Mesenchymal stem cell (in vitro differentiated cells and primary cell): ENCODE data around the gene MARF1.
"Not testable (repeated sequence)": the region's sequence is repeated elsewhere in the genome, so short reads cannot be mapped to it uniquely, and the experiment has no call there.

Source experiments
- DNase-seq: peaks from one replicate; pipeline ENCODE4 v3.0.0-alpha.2; 2013
- H2AFZ ChIP-seq: one replicate; pipeline ENCODE4 v1.6.1; 2013; ENCODE audit warnings: low read depth, mild to moderate bottlenecking, control low read depth, inconsistent platforms, low read length, moderate library complexity
- H2AK5ac ChIP-seq: 2 replicates; pipeline ENCODE4 v1.6.1; 2013; ENCODE audit warnings: low read length, moderate library complexity, mild to moderate bottlenecking, inconsistent platforms; ENCODE audit not compliant: severe bottlenecking
- H2BK120ac ChIP-seq: one replicate; pipeline ENCODE4 v1.6.1; 2013; ENCODE audit warnings: low read depth, mild to moderate bottlenecking, inconsistent platforms, low read length, moderate library complexity
- H2BK12ac ChIP-seq, 2 experiments: one replicate each; pipeline ENCODE4 v1.6.1; 2013; ENCODE audit warnings: inconsistent platforms in 2 of 2, low read length in 2 of 2, mild to moderate bottlenecking in 2 of 2, moderate library complexity in 2 of 2, control low read depth in 1 of 2
- H2BK15ac ChIP-seq: one replicate; pipeline ENCODE4 v1.6.1; 2013; ENCODE audit warnings: mild to moderate bottlenecking, low read depth, inconsistent platforms; ENCODE audit not compliant: poor library complexity, severe bottlenecking
- H2BK5ac ChIP-seq: 2 replicates; pipeline ENCODE4 v1.6.1; 2013; ENCODE audit warnings: low read depth, mild to moderate bottlenecking, low read length, control low read depth, inconsistent platforms; ENCODE audit not compliant: poor library complexity, severe bottlenecking
- H3K14ac ChIP-seq, 2 experiments: one replicate each; pipeline ENCODE4 v1.6.1; 2013; ENCODE audit warnings: inconsistent platforms in 2 of 2, low read length in 2 of 2, control low read depth in 1 of 2, mild to moderate bottlenecking in 1 of 2, moderate library complexity in 1 of 2
- H3K18ac ChIP-seq, 2 experiments: one replicate each; pipeline ENCODE4 v1.6.1; 2013; ENCODE audit warnings: inconsistent platforms in 2 of 2, low read length in 2 of 2, control low read depth in 1 of 2, low read depth in 1 of 2, mild to moderate bottlenecking in 1 of 2
- H3K23ac ChIP-seq, 2 experiments: one replicate each; pipeline ENCODE4 v1.6.1; 2013; ENCODE audit warnings: inconsistent platforms in 2 of 2, low read length in 2 of 2, mild to moderate bottlenecking in 2 of 2, moderate library complexity in 2 of 2, control low read depth in 1 of 2
- H3K27ac ChIP-seq: 2 replicates; pipeline ENCODE4 v1.5.1; 2013; ENCODE audit warnings: mild to moderate bottlenecking, moderate library complexity, low read length, control low read depth, inconsistent platforms; ENCODE audit not compliant: poor library complexity, severe bottlenecking
- H3K27me3 ChIP-seq, 2 experiments: 2 replicates each; pipeline versions ENCODE4 v1.6.1 to v1.7.0; 2013; ENCODE audit warnings: low read length in 2 of 2, mild to moderate bottlenecking in 2 of 2, moderate library complexity in 2 of 2, control low read depth in 1 of 2, inconsistent platforms in 1 of 2; ENCODE audit not compliant: control insufficient read depth in 1 of 2, insufficient read depth in 1 of 2
- H3K36me3 ChIP-seq, 2 experiments: 2 replicates each; pipeline versions ENCODE4 v1.6.1 to v1.7.0; 2013; ENCODE audit warnings: low read length in 2 of 2, control low read depth in 1 of 2, inconsistent platforms in 1 of 2, low read depth in 1 of 2, mild to moderate bottlenecking in 1 of 2; ENCODE audit not compliant: insufficient read depth in 2 of 2, control insufficient read depth in 1 of 2
- H3K4ac ChIP-seq, 2 experiments: one replicate each; pipeline ENCODE4 v1.6.1; 2013; ENCODE audit warnings: inconsistent platforms in 2 of 2, low read length in 2 of 2, mild to moderate bottlenecking in 2 of 2, moderate library complexity in 2 of 2, control low read depth in 1 of 2, low read depth in 1 of 2
- H3K4me1 ChIP-seq: 2 replicates; pipeline ENCODE4 v1.6.1; 2013; ENCODE audit warnings: low read depth, low read length, control low read depth; ENCODE audit not compliant: control insufficient read depth, insufficient read depth
- H3K4me2 ChIP-seq: 2 replicates; pipeline ENCODE4 v1.6.1; 2013; ENCODE audit warnings: low read length, mild to moderate bottlenecking, inconsistent platforms; ENCODE audit not compliant: poor library complexity, severe bottlenecking
- H3K4me3 ChIP-seq, 2 experiments: 2 replicates each; pipeline versions ENCODE4 v1.5.1 to v1.7.0; 2013; ENCODE audit warnings: low read length in 2 of 2, mild to moderate bottlenecking in 2 of 2, control low read depth in 1 of 2, low read depth in 1 of 2; ENCODE audit not compliant: insufficient read depth in 1 of 2
- H3K79me1 ChIP-seq: replicated peaks from 2 replicates; pipeline ENCODE4 v1.6.1; 2013; ENCODE audit warnings: mild to moderate bottlenecking, control low read depth, low read length, inconsistent platforms; ENCODE audit not compliant: poor library complexity, severe bottlenecking
- H3K9ac ChIP-seq: 2 replicates; pipeline ENCODE4 v1.7.0; 2013; ENCODE audit warnings: mild to moderate bottlenecking, low read length, moderate library complexity
- H3K9me3 ChIP-seq: 2 replicates; pipeline ENCODE4 v1.7.0; 2013; ENCODE audit warnings: mild to moderate bottlenecking, low read length; ENCODE audit not compliant: control insufficient read depth
- H4K8ac ChIP-seq: one replicate; pipeline ENCODE4 v1.6.1; 2013; ENCODE audit warnings: inconsistent platforms, mild to moderate bottlenecking, low read length, moderate library complexity
- H4K91ac ChIP-seq: one replicate; pipeline ENCODE4 v1.6.1; 2013; ENCODE audit warnings: mild to moderate bottlenecking, low read length, inconsistent platforms
- WGBS: methylation state at CpG from one replicate; pipeline ENCODE4 v1.1.7; 2013; ENCODE audit warnings: mixed read lengths; 5-methylcytosine and 5-hydroxymethylcytosine counted together

The MARF1 gene

GRCh38 chr16:15607700-15608396 is 35.1 kb downstream of the MARF1 start:
- Histone ChIP-seq H3K4me3 (no peak overlapping the region), H3K4me1 (peaks cover 5% of the 10 kb centered on the region), H2BK5ac (no peak overlapping the region), H2BK15ac (no peak overlapping the region), H3K36me3 (peaks cover 53 to 94% of the 10 kb centered on the region in 2 experiments), H3K9me3 (no peaks in the 10 kb centered on the region), H2BK12ac (peak overlapping the region; percentile 38 to 47), H2AK5ac (no peak overlapping the region), H2AFZ (no peak overlapping the region), H3K27ac (no peak overlapping the region), H3K14ac (peak overlapping the region in 1 of 2 experiments; percentile 38), H4K8ac (no peak overlapping the region), H3K4me2 (no peak overlapping the region), H3K9ac (peak overlapping the region; percentile 65), H2BK120ac (no peak overlapping the region), H4K91ac (peak overlapping the region; percentile 14), H3K27me3 (no peaks in the 10 kb centered on the region), H3K23ac (no peak overlapping the region), H3K79me1 (peaks cover 16% of the 10 kb centered on the region), H3K18ac (peak overlapping the region in 1 of 2 experiments; percentile 62), H3K4ac (peak overlapping the region in 1 of 2 experiments; percentile 17)
- peak; percentile 85 for DNase-seq
- 65% methylated on average over 11 of the region's 13 CpGs for WGBS

GRCh38 chr16:15607221-15607699 is 35.7 kb downstream of the MARF1 start:
- not testable (repeated sequence) for H3K9me3 ChIP-seq, H2BK120ac ChIP-seq, H4K8ac ChIP-seq, H3K4me2 ChIP-seq, DNase-seq, H2BK5ac ChIP-seq, H2AFZ ChIP-seq, H3K4me1 ChIP-seq, H3K14ac ChIP-seq, H3K27ac ChIP-seq, H3K27me3 ChIP-seq, H3K23ac ChIP-seq, H2BK15ac ChIP-seq, H3K4me3 ChIP-seq, H2AK5ac ChIP-seq
- Histone ChIP-seq H3K9ac (peak overlapping the region; percentile 65), H3K4ac (peak overlapping the region in 1 of 2 experiments; percentile 17), H4K91ac (peak overlapping the region; percentile 14), H2BK12ac (peak overlapping the region in 1 of 2 experiments; percentile 38), H3K18ac (peak overlapping the region in 1 of 2 experiments; percentile 62), H3K36me3 (peaks cover 51 to 94% of the 10 kb centered on the region in 2 experiments), H3K79me1 (peaks cover 16% of the 10 kb centered on the region)
- WGBS = 95% methylated on average over 6 of the region's 12 CpGs

- 97% methylated on average over 5 of the region's 5 CpGs for WGBS
- Histone ChIP-seq H2BK120ac (no peak overlapping the region), H2AK5ac (no peak overlapping the region), H3K23ac (no peak overlapping the region), H3K18ac (peak overlapping the region in 1 of 2 experiments; percentile 79), H3K4me3 (no peak overlapping the region), H2BK12ac (peak overlapping the region in 1 of 2 experiments; percentile 7), H4K8ac (no peak overlapping the region), H3K14ac (no peak overlapping the region), H3K36me3 (peaks cover 54 to 94% of the 10 kb centered on the region in 2 experiments), H2BK15ac (no peak overlapping the region), H3K4ac (no peak overlapping the region), H4K91ac (no peak overlapping the region), H3K27me3 (no peaks in the 10 kb centered on the region), H3K4me2 (no peak overlapping the region), H2BK5ac (no peak overlapping the region), H2AFZ (no peak overlapping the region), H3K79me1 (peaks cover 18% of the 10 kb centered on the region), H3K4me1 (peaks cover 5% of the 10 kb centered on the region), H3K9ac (no peak overlapping the region), H3K9me3 (no peaks in the 10 kb centered on the region), H3K27ac (no peak overlapping the region)
- DNase-seq = no peak
These were observed 36.3 kb downstream of the MARF1 start for GRCh38 chr16:15606518-15607220.

- no peak overlapping the region for H3K23ac ChIP-seq
- WGBS = 95% methylated on average over 13 of the region's 13 CpGs
- no peaks in the 10 kb centered on the region for H3K27me3 ChIP-seq
- no peak overlapping the region for H2BK5ac ChIP-seq
- no peak overlapping the region for H3K4me2 ChIP-seq
- no peaks in the 10 kb centered on the region for H3K9me3 ChIP-seq
- H2BK12ac ChIP-seq = no peak overlapping the region
- H3K36me3 ChIP-seq = peaks cover 61 to 95% of the 10 kb centered on the region in 2 experiments
- H3K4me3 ChIP-seq = no peak overlapping the region
- no peak overlapping the region for H3K14ac ChIP-seq
- H3K9ac ChIP-seq = no peak overlapping the region
- H4K8ac ChIP-seq = no peak overlapping the region
- H2AK5ac ChIP-seq = no peak overlapping the region
- H2BK120ac ChIP-seq = no peak overlapping the region
- no peak overlapping the region for H2BK15ac ChIP-seq
- H2AFZ ChIP-seq = no peak overlapping the region
- H3K4me1 ChIP-seq = peaks cover 9% of the 10 kb centered on the region
- DNase-seq = no peak
- no peak overlapping the region for H3K4ac ChIP-seq
- H4K91ac ChIP-seq = no peak overlapping the region
- no peak overlapping the region for H3K18ac ChIP-seq
- H3K27ac ChIP-seq = no peak overlapping the region
- H3K79me1 ChIP-seq = peaks cover 19% of the 10 kb centered on the region
These were observed 37.0 kb downstream of the MARF1 start for GRCh38 chr16:15605839-15606517.
